ENCODE data around the gene CSTF3. TPM values are rescaled to one million over a fixed set of nuclear protein-coding genes. Genes with fewer than 3 reads are reported as not detected.

Gene CSTF3
- total and polyA plus RNA-seq, 2 donors from 2014 or later, result 26.1 to 28.5 TPM

DNA sequence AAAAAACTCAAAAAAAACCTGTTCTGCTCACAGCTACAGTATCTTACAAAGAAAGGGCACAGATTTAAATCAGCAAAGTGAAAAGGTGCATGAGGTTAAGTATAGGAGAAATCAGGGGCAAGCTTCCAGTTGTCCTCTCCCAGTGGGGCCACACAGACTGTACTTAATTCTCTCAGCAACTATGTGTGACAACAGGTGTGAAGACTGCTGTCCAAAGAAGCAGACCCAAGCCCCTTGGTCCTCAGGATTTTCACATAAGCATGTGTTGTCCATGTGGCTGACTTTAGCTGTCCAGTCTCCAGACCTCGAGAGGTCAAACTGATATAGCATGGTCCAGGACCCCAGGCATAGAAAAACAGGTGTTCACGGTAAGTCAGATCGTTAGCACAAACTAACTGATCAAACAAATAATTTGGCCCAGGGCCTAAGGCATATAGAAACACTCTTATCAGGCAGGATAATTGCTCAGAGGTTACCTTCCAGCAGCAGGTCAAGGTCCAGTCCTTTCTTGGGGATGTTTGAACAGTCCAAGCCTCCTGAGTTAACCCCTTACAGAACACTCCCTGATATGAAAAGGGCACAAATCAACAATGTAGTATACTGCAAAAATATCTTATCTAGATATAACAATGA, 21.1 kb upstream of the CSTF3 start:
- TF ChIP-seq, protein P1, sequence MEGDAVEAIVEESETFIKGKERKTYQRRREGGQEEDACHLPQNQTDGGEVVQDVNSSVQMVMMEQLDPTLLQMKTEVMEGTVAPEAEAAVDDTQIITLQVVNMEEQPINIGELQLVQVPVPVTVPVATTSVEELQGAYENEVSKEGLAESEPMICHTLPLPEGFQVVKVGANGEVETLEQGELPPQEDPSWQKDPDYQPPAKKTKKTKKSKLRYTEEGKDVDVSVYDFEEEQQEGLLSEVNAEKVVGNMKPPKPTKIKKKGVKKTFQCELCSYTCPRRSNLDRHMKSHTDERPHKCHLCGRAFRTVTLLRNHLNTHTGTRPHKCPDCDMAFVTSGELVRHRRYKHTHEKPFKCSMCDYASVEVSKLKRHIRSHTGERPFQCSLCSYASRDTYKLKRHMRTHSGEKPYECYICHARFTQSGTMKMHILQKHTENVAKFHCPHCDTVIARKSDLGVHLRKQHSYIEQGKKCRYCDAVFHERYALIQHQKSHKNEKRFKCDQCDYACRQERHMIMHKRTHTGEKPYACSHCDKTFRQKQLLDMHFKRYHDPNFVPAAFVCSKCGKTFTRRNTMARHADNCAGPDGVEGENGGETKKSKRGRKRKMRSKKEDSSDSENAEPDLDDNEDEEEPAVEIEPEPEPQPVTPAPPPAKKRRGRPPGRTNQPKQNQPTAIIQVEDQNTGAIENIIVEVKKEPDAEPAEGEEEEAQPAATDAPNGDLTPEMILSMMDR (IDR thresholded peaks at IDR 0.05; ENCODE audit: borderline replicate concordance, extremely low read depth, insufficient read depth), result no peak
- H3K36me3 ChIP-seq (ENCODE audit: control insufficient read depth in 2 of 3, insufficient read depth in 3 of 3, low read length in 3 of 3), result no peaks in the 10 kb centered on the region
- DNase-seq (no peak), FAIRE-seq (no peak)
- H3K4me3 ChIP-seq (ENCODE audit: low read length in 3 of 3), result no peak overlapping the region
- H3K4me1 ChIP-seq (ENCODE audit: control insufficient read depth in 2 of 3, insufficient read depth in 2 of 3, low read depth in 1 of 3, low read length in 3 of 3), result no peaks in the 10 kb centered on the region
- H3K9me3 ChIP-seq (ENCODE audit: control insufficient read depth in 2 of 3, insufficient read depth in 1 of 3, low read length in 3 of 3), result no peaks in the 10 kb centered on the region
- no peak overlapping the region for H3K27ac ChIP-seq (ENCODE audit: low read depth in 2 of 2, low read length in 2 of 2)
- H3K9ac ChIP-seq (ENCODE audit: low read length in 3 of 3), result no peak overlapping the region
- no peaks in the 10 kb centered on the region for H3K27me3 ChIP-seq (ENCODE audit: control insufficient read depth, insufficient read depth, low read length)
- intact Hi-C loops (cut with DNase I), result no loop called here

DNA sequence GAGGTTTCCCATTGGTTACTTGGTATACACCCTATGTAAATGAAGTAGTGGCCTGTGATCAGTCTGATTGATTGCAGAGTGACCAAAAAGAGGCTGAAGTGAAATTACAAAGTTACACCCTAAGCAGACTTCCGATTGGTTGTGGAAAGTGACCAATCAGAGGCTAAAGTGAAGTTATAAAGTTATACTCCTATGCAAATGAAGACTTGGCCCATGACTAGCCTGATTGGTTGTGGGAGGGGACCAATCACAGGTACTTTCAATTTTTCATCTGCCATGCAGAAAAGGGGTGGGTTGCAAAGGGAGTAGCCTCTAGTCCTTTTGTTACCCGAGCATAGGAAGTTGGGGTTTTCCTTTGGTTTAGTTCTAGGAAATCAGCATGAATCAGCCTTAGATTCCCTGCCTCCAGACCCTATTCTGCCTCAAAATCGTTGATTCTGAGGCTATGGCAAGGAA, 18.1 kb upstream of the CSTF3 start:
- DNase-seq (no peak), FAIRE-seq (no peak)
- no peaks in the 10 kb centered on the region for H3K27me3 ChIP-seq (ENCODE audit: control insufficient read depth, insufficient read depth, low read length)
- no peak overlapping the region for H3K9ac ChIP-seq (ENCODE audit: low read length in 3 of 3)
- no peaks in the 10 kb centered on the region for H3K36me3 ChIP-seq (ENCODE audit: control insufficient read depth in 2 of 3, insufficient read depth in 3 of 3, low read length in 3 of 3)
- TF ChIP-seq, protein P1 (IDR thresholded peaks at IDR 0.05; ENCODE audit: borderline replicate concordance, extremely low read depth, insufficient read depth), result no peak
- H3K27ac ChIP-seq (ENCODE audit: low read depth in 2 of 2, low read length in 2 of 2), result no peak overlapping the region
- H3K9me3 ChIP-seq (ENCODE audit: control insufficient read depth in 2 of 3, insufficient read depth in 1 of 3, low read length in 3 of 3), result no peaks in the 10 kb centered on the region
- H3K4me3 ChIP-seq (ENCODE audit: low read length in 3 of 3), result no peak overlapping the region
- intact Hi-C loops (cut with DNase I), result loop anchor here (10.0 kb wide), 1 partner anchor 145 kb away; no protein-coding TSS in a partner anchor
- no peaks in the 10 kb centered on the region for H3K4me1 ChIP-seq (ENCODE audit: control insufficient read depth in 2 of 3, insufficient read depth in 2 of 3, low read depth in 1 of 3, low read length in 3 of 3)

DNA sequence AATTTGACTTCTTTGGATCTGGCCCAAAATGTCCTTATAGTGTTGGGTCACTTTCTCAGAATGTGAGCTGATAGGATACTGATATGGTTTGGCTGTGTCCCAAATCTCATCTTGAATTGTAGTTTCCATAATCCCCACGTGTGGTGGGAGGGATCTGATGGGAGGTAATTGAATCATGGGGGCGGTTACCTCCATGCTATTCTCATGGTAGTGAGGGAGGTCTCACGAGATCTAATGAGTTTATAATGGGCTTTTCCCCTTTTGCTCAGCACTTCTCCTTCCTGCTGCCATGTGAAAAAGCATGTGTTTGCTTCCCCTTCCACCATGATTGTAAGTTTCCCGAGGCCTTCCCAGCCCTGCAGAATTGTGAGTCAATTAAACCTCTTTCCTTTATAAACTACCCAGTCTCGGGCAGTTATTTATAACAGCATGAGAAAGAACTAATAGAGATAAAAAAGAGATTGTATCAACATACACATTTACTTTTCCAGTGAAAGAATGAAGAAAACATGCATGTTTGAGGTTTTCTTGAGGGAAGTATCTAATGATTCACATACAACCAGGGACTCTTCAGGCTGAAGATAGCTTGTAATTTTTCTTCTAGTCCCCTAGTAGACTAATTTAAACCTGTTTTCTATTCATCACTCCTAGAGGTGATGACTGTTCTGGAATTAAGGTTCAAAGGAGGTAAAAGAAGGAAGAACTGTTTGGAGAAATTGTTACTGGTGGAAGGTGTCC, 17.3 kb upstream of the CSTF3 start:
- Histone ChIP-seq H3K27me3 (ENCODE audit: control insufficient read depth, insufficient read depth, low read length) (no peaks in the 10 kb centered on the region), H3K4me1 (ENCODE audit: control insufficient read depth in 2 of 3, insufficient read depth in 2 of 3, low read depth in 1 of 3, low read length in 3 of 3) (no peaks in the 10 kb centered on the region), H3K36me3 (ENCODE audit: control insufficient read depth in 2 of 3, insufficient read depth in 3 of 3, low read length in 3 of 3) (no peaks in the 10 kb centered on the region), H3K9ac (ENCODE audit: low read length in 3 of 3) (no peak overlapping the region), H3K9me3 (ENCODE audit: control insufficient read depth in 2 of 3, insufficient read depth in 1 of 3, low read length in 3 of 3) (no peaks in the 10 kb centered on the region), H3K27ac (ENCODE audit: low read depth in 2 of 2, low read length in 2 of 2) (no peak overlapping the region), H3K4me3 (ENCODE audit: low read length in 3 of 3) (no peak overlapping the region)
- FAIRE-seq (no peak), DNase-seq (no peak)
- intact Hi-C loops (cut with DNase I), result loop anchor here (10.0 kb wide), 1 partner anchor 146 kb away; no protein-coding TSS in a partner anchor
- TF ChIP-seq, protein P1 (IDR thresholded peaks at IDR 0.05; ENCODE audit: borderline replicate concordance, extremely low read depth, insufficient read depth), result no peak
